ENCODE measurements around the gene CACNA1I. TPM values are rescaled to one million over a fixed set of nuclear protein-coding genes. Genes with fewer than 3 reads are reported as not detected.
"Not testable (repeated sequence)": the region's sequence is repeated elsewhere in the genome, so short reads cannot be mapped to it uniquely, and the experiment has no call there.

CACNA1I gene
- total RNA-seq, result 0.14 and 0.24 TPM in 2 replicates
- polyA plus RNA-seq, result 0.04 and 0.47 TPM in 2 replicates

DNA sequence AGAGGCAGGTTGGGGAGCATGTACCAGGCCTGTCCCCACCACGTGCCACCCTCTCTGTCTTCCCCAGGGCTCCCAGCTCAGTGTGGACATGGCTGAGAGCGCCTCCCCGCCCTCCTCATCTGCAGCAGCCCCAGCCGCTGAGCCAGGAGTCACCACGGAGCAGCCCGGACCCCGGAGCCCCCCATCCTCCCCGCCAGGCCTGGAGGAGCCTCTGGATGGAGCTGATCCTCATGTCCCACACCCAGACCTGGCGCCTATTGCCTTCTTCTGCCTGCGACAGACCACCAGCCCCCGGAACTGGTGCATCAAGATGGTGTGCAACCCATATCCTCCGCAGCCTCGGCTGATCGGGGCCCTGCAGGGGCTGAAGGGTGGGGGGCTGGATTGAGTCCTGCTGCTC is at the start of gene CACNA1I:
CACNA1I (plus strand) TSS at position 89 of the 400 bp plus-strand sequence; CDS start at position 89, 0 bp downstream.
- H3K27me3 ChIP-seq, result no peaks in the 10 kb centered on the region
- H3K4me1 ChIP-seq (ENCODE audit: low read depth), result no peaks in the 10 kb centered on the region
- H3K27ac ChIP-seq, result no peak within 1 kb of the TSS
- H3K9me3 ChIP-seq (ENCODE audit: low read depth), result no peaks in the 10 kb centered on the region
- H3K4me3 ChIP-seq, result no peak within 1 kb of the TSS
- no peak for DNase-seq (ENCODE audit: low read depth in 1 of 2, low spot score in 1 of 2)
- H3K36me3 ChIP-seq, result no peaks in the 10 kb centered on the region
- TF ChIP-seq, protein P1, sequence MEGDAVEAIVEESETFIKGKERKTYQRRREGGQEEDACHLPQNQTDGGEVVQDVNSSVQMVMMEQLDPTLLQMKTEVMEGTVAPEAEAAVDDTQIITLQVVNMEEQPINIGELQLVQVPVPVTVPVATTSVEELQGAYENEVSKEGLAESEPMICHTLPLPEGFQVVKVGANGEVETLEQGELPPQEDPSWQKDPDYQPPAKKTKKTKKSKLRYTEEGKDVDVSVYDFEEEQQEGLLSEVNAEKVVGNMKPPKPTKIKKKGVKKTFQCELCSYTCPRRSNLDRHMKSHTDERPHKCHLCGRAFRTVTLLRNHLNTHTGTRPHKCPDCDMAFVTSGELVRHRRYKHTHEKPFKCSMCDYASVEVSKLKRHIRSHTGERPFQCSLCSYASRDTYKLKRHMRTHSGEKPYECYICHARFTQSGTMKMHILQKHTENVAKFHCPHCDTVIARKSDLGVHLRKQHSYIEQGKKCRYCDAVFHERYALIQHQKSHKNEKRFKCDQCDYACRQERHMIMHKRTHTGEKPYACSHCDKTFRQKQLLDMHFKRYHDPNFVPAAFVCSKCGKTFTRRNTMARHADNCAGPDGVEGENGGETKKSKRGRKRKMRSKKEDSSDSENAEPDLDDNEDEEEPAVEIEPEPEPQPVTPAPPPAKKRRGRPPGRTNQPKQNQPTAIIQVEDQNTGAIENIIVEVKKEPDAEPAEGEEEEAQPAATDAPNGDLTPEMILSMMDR (IDR thresholded peaks at IDR 0.05; ENCODE audit: low read depth, low read length), result no peak

DNA sequence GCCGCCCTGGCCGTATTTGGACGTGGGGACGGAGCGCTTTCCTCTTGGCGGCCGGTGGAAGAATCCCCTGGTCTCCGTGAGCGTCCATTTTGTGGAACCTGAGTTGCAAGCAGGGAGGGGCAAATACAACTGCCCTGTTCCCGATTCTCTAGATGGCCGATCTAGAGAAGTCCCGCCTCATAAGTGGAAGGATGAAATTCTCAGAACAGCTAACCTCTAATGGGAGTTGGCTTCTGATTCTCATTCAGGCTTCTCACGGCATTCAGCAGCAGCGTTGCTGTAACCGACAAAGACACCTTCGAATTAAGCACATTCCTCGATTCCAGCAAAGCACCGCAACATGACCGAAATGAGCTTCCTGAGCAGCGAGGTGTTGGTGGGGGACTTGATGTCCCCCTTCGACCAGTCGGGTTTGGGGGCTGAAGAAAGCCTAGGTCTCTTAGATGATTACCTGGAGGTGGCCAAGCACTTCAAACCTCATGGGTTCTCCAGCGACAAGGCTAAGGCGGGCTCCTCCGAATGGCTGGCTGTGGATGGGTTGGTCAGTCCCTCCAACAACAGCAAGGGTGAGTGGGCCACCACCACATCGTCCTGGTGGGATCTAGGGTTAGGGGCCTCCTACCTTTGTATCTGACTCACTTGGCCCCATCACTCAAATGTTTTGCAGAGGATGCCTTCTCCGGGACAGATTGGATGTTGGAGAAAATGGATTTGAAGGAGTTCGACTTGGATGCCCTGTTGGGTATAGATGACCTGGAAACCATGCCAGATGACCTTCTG is 49.3 kb upstream of the CACNA1I start:
- H3K27ac ChIP-seq, result peak overlapping the region; percentile 99
- not testable (repeated sequence) for H3K9me3 ChIP-seq (ENCODE audit: low read depth); H3K27me3 ChIP-seq
- H3K4me3 ChIP-seq, result peak overlapping the region; percentile 80
- DNase-seq (ENCODE audit: low read depth in 1 of 2, low spot score in 1 of 2), result peak in 1 of 2 donors; percentile 85
- H3K4me1 ChIP-seq (ENCODE audit: low read depth), result peaks cover 26% of the 10 kb centered on the region
- H3K36me3 ChIP-seq, result peaks cover 28% of the 10 kb centered on the region

DNA sequence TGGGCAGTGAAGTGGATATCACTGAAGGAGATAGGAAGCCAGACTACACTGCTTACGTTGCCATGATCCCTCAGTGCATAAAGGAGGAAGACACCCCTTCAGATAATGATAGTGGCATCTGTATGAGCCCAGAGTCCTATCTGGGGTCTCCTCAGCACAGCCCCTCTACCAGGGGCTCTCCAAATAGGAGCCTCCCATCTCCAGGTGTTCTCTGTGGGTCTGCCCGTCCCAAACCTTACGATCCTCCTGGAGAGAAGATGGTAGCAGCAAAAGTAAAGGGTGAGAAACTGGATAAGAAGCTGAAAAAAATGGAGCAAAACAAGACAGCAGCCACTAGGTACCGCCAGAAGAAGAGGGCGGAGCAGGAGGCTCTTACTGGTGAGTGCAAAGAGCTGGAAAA is 48.5 kb upstream of the CACNA1I start:
- H3K4me3 ChIP-seq, result peak overlapping the region; percentile 80
- not testable (repeated sequence) for H3K27me3 ChIP-seq; DNase-seq (ENCODE audit: low read depth in 1 of 2, low spot score in 1 of 2); H3K9me3 ChIP-seq (ENCODE audit: low read depth)
- peaks cover 26% of the 10 kb centered on the region for H3K4me1 ChIP-seq (ENCODE audit: low read depth)
- H3K36me3 ChIP-seq, result peaks cover 28% of the 10 kb centered on the region
- H3K27ac ChIP-seq, result peak overlapping the region; percentile 99

DNA sequence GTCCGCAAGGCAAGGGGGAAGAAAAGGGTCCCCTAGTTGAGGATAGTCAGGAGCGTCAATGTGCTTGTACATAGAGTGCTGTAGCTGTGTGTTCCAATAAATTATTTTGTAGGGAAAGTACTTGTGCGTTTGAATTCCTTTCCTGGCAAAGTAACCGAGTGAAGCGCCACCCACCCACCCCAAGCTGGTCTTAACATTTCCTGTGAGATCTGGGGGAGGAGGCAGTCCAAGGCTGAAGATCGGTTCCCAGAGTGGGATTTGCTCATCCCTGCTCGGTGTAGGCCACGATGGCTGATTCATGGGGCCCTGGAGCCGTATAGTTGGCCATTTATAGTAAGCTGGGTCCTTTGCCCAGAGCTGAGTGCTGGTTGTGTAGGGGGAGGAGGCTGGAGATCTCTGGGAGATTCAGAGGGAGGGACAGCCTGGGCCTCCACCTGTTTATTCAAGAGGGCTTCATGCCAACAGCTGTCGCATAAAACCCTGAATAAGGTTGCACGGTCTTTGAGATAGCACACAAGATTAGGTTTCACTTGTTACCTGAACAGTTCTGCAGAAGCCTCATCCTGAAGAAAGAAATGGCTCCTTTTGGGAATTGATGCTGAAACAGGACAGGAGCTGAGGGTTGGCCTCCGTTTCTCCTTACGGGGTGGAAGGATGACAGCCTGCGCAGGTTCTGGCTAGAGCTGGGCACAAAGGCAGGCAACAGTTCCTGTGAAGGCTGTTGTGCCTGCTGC is 47.8 kb upstream of the CACNA1I start:
- Histone ChIP-seq H3K4me1 (ENCODE audit: low read depth) (peaks cover 26% of the 10 kb centered on the region), H3K27ac (peak overlapping the region; percentile 99), H3K9me3 (ENCODE audit: low read depth) (no peaks in the 10 kb centered on the region), H3K27me3 (no peaks in the 10 kb centered on the region), H3K36me3 (peaks cover 28% of the 10 kb centered on the region), H3K4me3 (peak overlapping the region; percentile 80)
- TF ChIP-seq, protein P1 (IDR thresholded peaks at IDR 0.05; ENCODE audit: low read depth, low read length), result no peak
- peak; percentile 51 to 72 for DNase-seq (ENCODE audit: low read depth in 1 of 2, low spot score in 1 of 2)

DNA sequence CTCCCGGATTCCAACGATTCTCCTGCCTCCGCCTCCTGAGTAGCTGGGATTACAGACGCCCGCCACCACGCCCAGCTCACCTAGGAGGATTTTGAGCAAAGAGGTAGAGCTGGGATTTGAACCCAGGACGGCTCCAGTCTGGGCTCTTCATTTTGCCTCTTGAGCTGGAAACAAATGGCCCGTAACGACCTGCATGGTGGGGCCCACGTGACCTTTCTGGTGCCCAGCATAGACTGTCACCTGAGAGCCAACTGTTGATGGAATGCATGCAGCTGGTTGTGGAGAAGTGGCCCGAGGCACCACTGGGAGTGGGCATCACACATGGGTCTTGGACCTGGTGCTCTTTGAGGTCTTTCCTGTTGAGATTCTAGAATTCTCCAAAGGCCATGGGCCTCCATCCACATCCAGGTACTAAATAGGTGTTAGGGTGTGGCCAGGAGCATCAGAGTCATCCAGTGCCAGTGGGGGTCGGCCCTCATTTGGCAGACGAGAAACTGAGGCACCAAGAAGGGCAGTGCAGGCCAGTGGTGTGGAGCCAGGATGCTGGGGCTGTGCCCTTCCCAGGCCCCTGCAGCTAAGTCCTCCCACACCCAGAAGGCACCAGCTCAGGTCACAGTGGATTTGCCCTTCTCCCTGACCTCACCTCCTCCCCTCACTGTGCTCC is 46.3 kb upstream of the CACNA1I start:
- Histone ChIP-seq H3K27me3 (no peaks in the 10 kb centered on the region), H3K36me3 (peaks cover 28% of the 10 kb centered on the region), H3K4me3 (no peak overlapping the region), H3K27ac (peak overlapping the region; percentile 63), H3K9me3 (ENCODE audit: low read depth) (no peaks in the 10 kb centered on the region), H3K4me1 (ENCODE audit: low read depth) (peaks cover 19% of the 10 kb centered on the region)
- no peak for DNase-seq (ENCODE audit: low read depth in 1 of 2, low spot score in 1 of 2)
- TF ChIP-seq, protein P1 (IDR thresholded peaks at IDR 0.05; ENCODE audit: low read depth, low read length), result no peak

DNA sequence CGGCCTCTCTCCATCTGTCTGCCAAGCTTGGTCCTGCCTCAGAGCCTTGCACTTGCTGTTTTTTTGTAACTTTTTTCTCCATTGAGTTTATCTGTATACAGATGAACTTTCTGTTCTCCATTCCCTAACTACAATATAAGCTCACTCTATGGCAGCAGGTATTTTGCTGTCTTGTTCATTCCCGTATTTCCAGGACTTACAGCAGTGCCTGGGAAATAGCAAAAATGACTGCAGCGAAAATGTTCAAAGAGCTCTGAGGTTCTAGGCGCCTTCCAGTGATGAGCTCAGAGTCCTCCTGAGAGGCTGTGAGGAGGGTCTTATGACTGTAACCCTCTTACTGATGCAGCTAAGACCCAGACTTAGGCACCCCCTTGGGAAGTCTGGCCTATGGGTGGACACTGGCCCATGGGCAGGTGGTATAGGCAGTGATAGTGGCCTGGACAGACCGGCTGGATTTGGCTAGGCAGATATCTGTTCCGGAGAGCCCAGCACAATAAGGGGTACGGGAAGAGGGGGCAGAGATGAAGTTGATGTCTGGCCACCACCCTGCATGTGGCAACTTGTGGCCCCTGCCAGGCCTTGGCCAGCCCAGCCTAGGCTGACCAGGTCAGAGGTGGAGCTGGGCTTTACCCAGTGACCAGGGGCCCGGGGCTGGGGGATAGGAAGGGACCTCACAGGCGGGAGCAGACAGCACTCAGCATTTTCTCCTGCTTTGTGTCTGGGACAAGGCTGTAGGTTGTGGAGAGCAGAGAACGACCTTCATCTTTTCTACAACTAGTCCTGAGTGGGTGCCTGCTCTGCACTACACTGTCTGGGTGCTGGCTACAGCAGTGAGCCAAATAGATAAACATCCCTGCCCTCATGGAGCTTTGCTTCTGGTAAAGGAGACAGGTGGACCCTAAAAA is 45.5 kb upstream of the CACNA1I start:
- peaks cover 19% of the 10 kb centered on the region for H3K4me1 ChIP-seq (ENCODE audit: low read depth)
- no peak for DNase-seq (ENCODE audit: low read depth in 1 of 2, low spot score in 1 of 2)
- no peaks in the 10 kb centered on the region for H3K9me3 ChIP-seq (ENCODE audit: low read depth)
- TF ChIP-seq, protein P1 (IDR thresholded peaks at IDR 0.05; ENCODE audit: low read depth, low read length), result no peak
- H3K27ac ChIP-seq, result peak overlapping the region; percentile 63
- peaks cover 28% of the 10 kb centered on the region for H3K36me3 ChIP-seq
- no peaks in the 10 kb centered on the region for H3K27me3 ChIP-seq
- H3K4me3 ChIP-seq, result no peak overlapping the region

All from cardiac muscle cell (in vitro differentiated cells and primary cell).